CD14-positive monocyte (primary cell): ENCODE measurements around the gene NANP. TPM values are rescaled to one million over a fixed set of nuclear protein-coding genes. Genes with fewer than 3 reads are reported as not detected.
A peak's percentile ranks its signal among the peaks of the same experiment; 100 is the strongest.

ENCODE experiments used
- DNase-seq, 3 donors: peaks; one replicate each; pipeline ENCODE4 v3.0.0-alpha.2; 2011 to 2022
- H2AFZ ChIP-seq: 2 replicates; pipeline ENCODE4 v1.6.0; 2012; ENCODE audit warnings: mild to moderate bottlenecking, low read depth, low read length, inconsistent platforms; ENCODE audit not compliant: insufficient read depth, poor library complexity, severe bottlenecking
- H3K27ac ChIP-seq, 2 donors: 1 replicate in 1 of 2; 2 replicates in 1 of 2; pipeline ENCODE4 v1.5.1; 2012 to 2013; ENCODE audit warnings: low read length in 2 of 2, control low read depth in 1 of 2, inconsistent platforms in 1 of 2, low read depth in 1 of 2, mild to moderate bottlenecking in 1 of 2
- H3K27me3 ChIP-seq, 2 donors: one replicate each; pipeline versions ENCODE4 v1.6.0 to v1.6.1; 2011 to 2013; ENCODE audit warnings: low read length in 2 of 2; ENCODE audit not compliant: control insufficient read depth in 2 of 2, insufficient read depth in 2 of 2
- H3K36me3 ChIP-seq, 2 donors: replicated peaks in 1 of 2; 1 replicate in 1 of 2; 2 replicates in 1 of 2; pipeline versions ENCODE4 v1.5.1 to v1.6.1; 2012 to 2013; ENCODE audit warnings: low read length in 2 of 2, control low read depth in 1 of 2, inconsistent platforms in 1 of 2, mild to moderate bottlenecking in 1 of 2; ENCODE audit not compliant: insufficient read depth in 2 of 2, control insufficient read depth in 1 of 2
- H3K4me1 ChIP-seq, 2 donors: 1 replicate in 1 of 2; 2 replicates in 1 of 2; pipeline versions ENCODE4 v1.5.1 to v1.6.1; 2012 to 2013; ENCODE audit warnings: low read length in 2 of 2, control low read depth in 1 of 2, inconsistent platforms in 1 of 2, mild to moderate bottlenecking in 1 of 2, moderate library complexity in 1 of 2; ENCODE audit not compliant: insufficient read depth in 2 of 2, control insufficient read depth in 1 of 2
- H3K4me2 ChIP-seq: replicated peaks from 2 replicates; pipeline ENCODE3; 2012; ENCODE audit warnings: low read length, moderate library complexity, mild to moderate bottlenecking; ENCODE audit not compliant: poor library complexity, severe bottlenecking; ENCODE audit errors: extremely low read depth
- H3K4me3 ChIP-seq, 3 experiments: fragments of 200-600 bp in 1 of 3; sonication (generic) in 1 of 3; replicated peaks in 1 of 3; 1 replicate in 2 of 3; 2 replicates in 1 of 3; pipeline ENCODE4 v1.5.1; 2011 to 2013; ENCODE audit warnings: low read length in 3 of 3, mild to moderate bottlenecking in 3 of 3, control low read depth in 2 of 3, low read depth in 2 of 3, inconsistent platforms in 1 of 3, moderate library complexity in 1 of 3
- H3K79me2 ChIP-seq: 2 replicates; pipeline ENCODE4 v1.6.0; 2012; ENCODE audit warnings: mild to moderate bottlenecking, control low read depth, inconsistent platforms, low read length, moderate library complexity; ENCODE audit not compliant: insufficient read depth
- H3K9ac ChIP-seq: 2 replicates; pipeline ENCODE4 v1.6.0; 2017; ENCODE audit warnings: low read length, mild to moderate bottlenecking; ENCODE audit not compliant: insufficient read depth, poor library complexity, severe bottlenecking
- H3K9me3 ChIP-seq, 2 donors: replicated peaks in 1 of 2; 1 replicate in 1 of 2; 2 replicates in 1 of 2; pipeline versions ENCODE4 v1.5.1 to v1.6.1; 2012 to 2013; ENCODE audit warnings: low read length in 2 of 2, control low read depth in 1 of 2; ENCODE audit not compliant: control insufficient read depth in 1 of 2, insufficient read depth in 1 of 2
- H4K20me1 ChIP-seq: 2 replicates; pipeline ENCODE4 v1.6.0; 2012; ENCODE audit warnings: mild to moderate bottlenecking, low read length, control low read depth, moderate library complexity; ENCODE audit not compliant: insufficient read depth
- H3K27ac Mint-ChIP-seq, 7 donors: one replicate each; pipeline ENCODE4 v1.8.0; 2020; ENCODE audit warnings: mild to moderate bottlenecking in 7 of 7, mixed read lengths in 7 of 7, moderate library complexity in 6 of 7, inconsistent platforms in 2 of 7
- H3K27me3 Mint-ChIP-seq, 3 donors: one replicate each; pipeline ENCODE4 v1.8.0; 2021 to 2022; ENCODE audit warnings: low read depth in 3 of 3, mild to moderate bottlenecking in 3 of 3, mixed read lengths in 3 of 3, moderate library complexity in 3 of 3, inconsistent platforms in 1 of 3
- H3K36me3 Mint-ChIP-seq, 2 donors: one replicate each; pipeline ENCODE4 v1.8.0; 2020; ENCODE audit warnings: mixed read lengths in 2 of 2, inconsistent platforms in 1 of 2, mild to moderate bottlenecking in 1 of 2
- H3K4me1 Mint-ChIP-seq: one replicate; pipeline ENCODE4 v1.8.0; 2020; ENCODE audit warnings: mild to moderate bottlenecking, mixed read lengths
- H3K4me3 Mint-ChIP-seq, 2 donors: one replicate each; pipeline ENCODE4 v1.8.0; 2020; ENCODE audit warnings: mild to moderate bottlenecking in 2 of 2, mixed read lengths in 2 of 2, moderate library complexity in 1 of 2
- H3K9me3 Mint-ChIP-seq, 7 donors: one replicate each; pipeline ENCODE4 v1.8.0; 2020 to 2022; ENCODE audit warnings: mixed read lengths in 7 of 7, mild to moderate bottlenecking in 6 of 7, moderate library complexity in 6 of 7, inconsistent platforms in 2 of 7
- WGBS: methylation state at CpG from one replicate; pipeline ENCODE4 v1.1.5; 2013; ENCODE audit warnings: missing lambda C conversion rate; ENCODE audit not compliant: insufficient coverage; 5-methylcytosine and 5-hydroxymethylcytosine counted together
- intact Hi-C, 2 donors: fragments of 100-400 bp; cut with micrococcal nuclease; formaldehyde crosslinking; loops; one replicate each; pipeline versions ENCODE4 v1.15.0 to v1.15.1; 2023
- polyA plus RNA-seq, 3 donors: library from polyadenylated mRNA; depleted of rRNA in 1 of 3; unstranded in 2 of 3; stranded (reverse) in 1 of 3; fragments of 300-500 nt in 2 of 3; fragments of >200 nt in 1 of 3; fragmentation: Illumina TruSeq in 2 of 3; gene quantifications; 1 replicate in 2 of 3; 2 replicates in 1 of 3; pipeline ENCODE4 v1.2.3, GENCODE V29; 2012 to 2021
- TF ChIP-seq, protein P1 (sequence below): fragments of 200-600 bp; IDR thresholded peaks from one replicate; pipeline ENCODE4 v1.8.0; 2022; ENCODE audit warnings: antibody characterized with exemption, mild to moderate bottlenecking

NANP gene
- polyA plus RNA-seq, 3 donors, result 1.7 to 2.6 (median 2.2) TPM

DNA sequence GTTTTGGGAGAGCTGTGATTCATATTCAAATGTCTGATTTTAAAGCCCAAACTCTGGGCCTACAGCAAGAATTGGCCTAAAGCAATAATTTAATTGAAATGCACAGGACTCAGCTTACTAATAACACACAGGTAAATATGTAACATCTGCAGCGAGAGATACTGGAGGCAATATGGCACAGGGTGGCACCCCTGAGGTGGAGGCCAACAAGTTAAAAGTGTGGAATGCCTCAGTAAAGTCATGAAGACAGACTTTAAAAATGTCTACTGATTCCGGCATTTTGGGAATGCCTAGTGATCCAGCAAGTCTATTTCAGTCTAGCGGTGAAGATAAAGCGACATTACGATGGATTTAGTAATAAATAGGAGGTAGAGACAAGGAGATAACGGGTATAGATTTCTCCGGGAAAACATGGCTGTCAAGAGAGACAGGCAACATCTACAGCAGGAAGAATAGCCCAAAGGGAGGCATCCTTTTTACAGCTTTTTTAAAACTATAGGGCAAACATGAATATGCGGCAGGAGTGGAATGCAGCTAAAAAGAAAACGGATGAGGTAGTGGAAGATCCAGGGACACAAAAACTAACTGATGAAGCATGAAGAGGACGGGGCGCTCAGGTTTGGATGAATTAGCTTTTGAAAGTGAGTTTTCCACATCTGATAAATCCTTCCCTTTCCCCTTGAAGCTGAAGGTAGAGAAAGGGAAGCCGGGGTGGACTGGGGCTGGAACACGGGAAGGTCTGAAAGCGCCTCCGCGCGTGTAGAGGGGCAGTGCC lies 1.2 kb downstream of the NANP start:
- Mint-ChIP-seq H3K36me3 (peaks cover 1 to 3% of the 10 kb centered on the region in 2 donors), H3K4me3 (peak overlapping the region; percentile 92 to 93), H3K4me1 (peaks cover 27% of the 10 kb centered on the region), H3K9me3 (peaks cover 3 to 9% (median 5%) of the 10 kb centered on the region in 7 donors), H3K27me3 (peaks cover 2 to 5% (median 5%) of the 10 kb centered on the region in 3 donors), H3K27ac (peak overlapping the region; percentile 27 to 96 (median 86))
- no peak for DNase-seq
- Histone ChIP-seq H3K27ac (peak overlapping the region; percentile 73 to 76), H3K36me3 (no peaks in the 10 kb centered on the region), H3K79me2 (peaks cover 32% of the 10 kb centered on the region), H3K27me3 (no peaks in the 10 kb centered on the region), H3K4me1 (peaks cover 23 to 33% of the 10 kb centered on the region in 2 donors), H4K20me1 (no peaks in the 10 kb centered on the region), H2AFZ (peak overlapping the region; percentile 100), H3K9ac (peak overlapping the region; percentile 79), H3K4me3 (peak overlapping the region; percentile 54 to 87 (median 66)), H3K9me3 (peaks cover 0 to 7% of the 10 kb centered on the region in 2 donors), H3K4me2 (peak overlapping the region; percentile 90)
- 43% methylated on average over 11 of the region's 17 CpGs for WGBS
- intact Hi-C loops, result loop anchor here (5.0 to 10.0 kb wide), 2 partner anchors 70 to 628 kb away; partner anchors contain the start of gene APMAP (in 1 of the 2)
- TF ChIP-seq, protein P1, sequence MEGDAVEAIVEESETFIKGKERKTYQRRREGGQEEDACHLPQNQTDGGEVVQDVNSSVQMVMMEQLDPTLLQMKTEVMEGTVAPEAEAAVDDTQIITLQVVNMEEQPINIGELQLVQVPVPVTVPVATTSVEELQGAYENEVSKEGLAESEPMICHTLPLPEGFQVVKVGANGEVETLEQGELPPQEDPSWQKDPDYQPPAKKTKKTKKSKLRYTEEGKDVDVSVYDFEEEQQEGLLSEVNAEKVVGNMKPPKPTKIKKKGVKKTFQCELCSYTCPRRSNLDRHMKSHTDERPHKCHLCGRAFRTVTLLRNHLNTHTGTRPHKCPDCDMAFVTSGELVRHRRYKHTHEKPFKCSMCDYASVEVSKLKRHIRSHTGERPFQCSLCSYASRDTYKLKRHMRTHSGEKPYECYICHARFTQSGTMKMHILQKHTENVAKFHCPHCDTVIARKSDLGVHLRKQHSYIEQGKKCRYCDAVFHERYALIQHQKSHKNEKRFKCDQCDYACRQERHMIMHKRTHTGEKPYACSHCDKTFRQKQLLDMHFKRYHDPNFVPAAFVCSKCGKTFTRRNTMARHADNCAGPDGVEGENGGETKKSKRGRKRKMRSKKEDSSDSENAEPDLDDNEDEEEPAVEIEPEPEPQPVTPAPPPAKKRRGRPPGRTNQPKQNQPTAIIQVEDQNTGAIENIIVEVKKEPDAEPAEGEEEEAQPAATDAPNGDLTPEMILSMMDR, result no peak

- Mint-ChIP-seq H3K27ac (no peak overlapping the region), H3K9me3 (peaks cover 0 to 5% (median 3%) of the 10 kb centered on the region in 7 donors)
- no peak overlapping the region for H3K9ac ChIP-seq
Measured at GRCh38 chr20:25622049-25622448, 1.8 kb downstream of the NANP start.

More at GRCh38 chr20:25622049-25622448, 1.8 kb downstream of the NANP start:
- WGBS, result 100% methylated on average over 2 of the region's 6 CpGs
- Histone ChIP-seq H2AFZ (no peak overlapping the region), H3K4me1 (peaks cover 23 to 33% of the 10 kb centered on the region in 2 donors), H3K9me3 (peaks cover 0 to 3% of the 10 kb centered on the region in 2 donors), H3K4me2 (no peak overlapping the region), H3K36me3 (no peaks in the 10 kb centered on the region), H3K79me2 (peaks cover 32% of the 10 kb centered on the region), H3K27ac (no peak overlapping the region), H3K4me3 (no peak overlapping the region), H4K20me1 (no peaks in the 10 kb centered on the region), H3K27me3 (no peaks in the 10 kb centered on the region)
- H3K36me3 Mint-ChIP-seq, result peaks cover 1 to 3% of the 10 kb centered on the region in 2 donors
- intact Hi-C loops, result loop anchor here (5.0 to 10.0 kb wide), 2 partner anchors 70 to 627 kb away; partner anchors contain the start of gene APMAP (in 1 of the 2)
- peak overlapping the region in 1 of 2 donors; percentile 92 for H3K4me3 Mint-ChIP-seq
- H3K27me3 Mint-ChIP-seq, result peaks cover 2 to 5% (median 3%) of the 10 kb centered on the region in 3 donors
- peaks cover 27% of the 10 kb centered on the region for H3K4me1 Mint-ChIP-seq
- TF ChIP-seq, protein P1, result no peak
- DNase-seq, result no peak
